Left lung (tissue), 10 donors: ENCODE measurements around the gene BCL11B. TPM values are rescaled to one million over a fixed set of nuclear protein-coding genes. Genes with fewer than 3 reads are reported as not detected.

ENCODE experiments used
- ATAC-seq: fragments of 200-7000 bp; cut with Tn5 transposase; one replicate; pipeline ENCODE4 v1.9.1; 2020; ENCODE audit warnings: moderate library complexity
- DNase-seq, 4 donors: peaks; one replicate each; pipeline ENCODE4 v3.0.0-alpha.2; 2013 to 2020
- H3K27ac ChIP-seq, 2 donors: fragments of 200-600 bp; sonication (generic) in 1 of 2; one replicate each; pipeline versions ENCODE4 v1.5.0 to v1.8.0; 2020 to 2021
- H3K27me3 ChIP-seq, 2 donors: fragments of 200-600 bp; sonication (generic) in 1 of 2; one replicate each; pipeline versions ENCODE4 v1.5.0 to v1.8.0; 2020 to 2021
- H3K36me3 ChIP-seq, 2 donors: fragments of 200-600 bp; sonication (generic) in 1 of 2; one replicate each; pipeline versions ENCODE4 v1.5.0 to v1.8.0; 2020 to 2021
- H3K4me1 ChIP-seq, 2 donors: fragments of 200-600 bp; one replicate each; pipeline ENCODE4 v1.8.0; 2021
- H3K4me3 ChIP-seq, 2 donors: fragments of 200-600 bp; sonication (generic) in 1 of 2; one replicate each; pipeline versions ENCODE4 v1.5.0 to v1.8.0; 2020 to 2021; ENCODE audit warnings: mild to moderate bottlenecking in 1 of 2
- H3K9me3 ChIP-seq, 2 donors: fragments of 200-600 bp; sonication (generic) in 1 of 2; one replicate each; pipeline versions ENCODE4 v1.5.0 to v1.8.0; 2020 to 2021
- CTCF ChIP-seq, 2 donors: fragments of 200-600 bp; sonication (generic) in 1 of 2; IDR thresholded peaks; one replicate each; pipeline versions ENCODE4 v1.5.0 to v1.8.0; 2021; ENCODE audit warnings: antibody characterized with exemption in 2 of 2
- intact Hi-C, 2 donors: fragments of 100-400 bp; cut with DNase I; formaldehyde crosslinking; loops; one replicate each; pipeline versions ENCODE4 v1.11.2 to v1.14.2; 2022
- polyA plus RNA-seq, 6 donors: library from polyadenylated mRNA; unstranded; fragments of 120-200 nt; gene quantifications; one replicate each; pipeline ENCODE4 v1.2.1, GENCODE V29; 2013; ENCODE audit not compliant: insufficient read length in 6 of 6
- total RNA-seq, 2 donors: library from RNA; stranded (reverse); fragmentation: NEBNext Ultra II Directional; extraction: Animal tissue kit (Norgen Biotek cat#: 25700); gene quantifications; one replicate each; pipeline ENCODE4 v1.2.1, GENCODE V29; 2021
- donor health status: DM: no; HTN: yes; CAD: no.
- donor health status: DM: no; HTN: no; CAD: no.

Gene BCL11B
- total and polyA plus RNA-seq, 8 donors = 1.4 to 3.6 (median 3.2) TPM

DNA sequence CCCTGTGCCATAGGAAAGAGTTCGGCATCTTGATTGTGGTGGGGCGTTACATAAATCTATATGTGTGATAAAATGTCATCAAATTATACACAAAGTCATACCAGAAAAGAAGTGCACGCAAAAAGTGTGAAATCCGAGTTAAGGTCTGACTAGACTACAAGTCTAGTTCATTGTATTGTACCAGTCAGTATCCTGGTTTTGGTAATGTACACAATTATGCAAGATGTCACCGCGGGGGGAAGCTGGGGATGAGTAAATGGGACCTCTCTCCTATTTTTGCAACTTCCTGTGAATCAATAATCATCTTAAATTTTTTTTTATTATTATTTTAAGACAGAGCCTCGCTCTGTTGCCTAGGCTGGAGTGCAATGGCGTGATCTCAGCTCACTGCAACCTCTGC, 43.2 kb upstream of the BCL11B start:
- no peaks in the 10 kb centered on the region for H3K36me3 ChIP-seq
- DNase-seq (no peak), ATAC-seq (no peak)
- peaks cover 0 to 7% of the 10 kb centered on the region in 2 donors for H3K27me3 ChIP-seq
- no peak overlapping the region for H3K27ac ChIP-seq
- no peaks in the 10 kb centered on the region for H3K4me1 ChIP-seq
- H3K9me3 ChIP-seq = no peaks in the 10 kb centered on the region
- TF ChIP-seq CTCF (IDR thresholded peaks at IDR 0.05) = no peak
- H3K4me3 ChIP-seq = no peak overlapping the region
- intact Hi-C loops = no loop called here

GRCh38 chr14:99314623-99315022, 42.6 kb upstream of the BCL11B start:
- intact Hi-C loops = no loop called here
- Histone ChIP-seq H3K27me3 (peaks cover 0 to 1% of the 10 kb centered on the region in 2 donors), H3K9me3 (no peaks in the 10 kb centered on the region), H3K4me3 (no peak overlapping the region), H3K4me1 (no peaks in the 10 kb centered on the region), H3K36me3 (no peaks in the 10 kb centered on the region), H3K27ac (no peak overlapping the region)
- no peak for TF ChIP-seq CTCF (IDR thresholded peaks at IDR 0.05)
- ATAC-seq (no peak), DNase-seq (no peak)

DNA sequence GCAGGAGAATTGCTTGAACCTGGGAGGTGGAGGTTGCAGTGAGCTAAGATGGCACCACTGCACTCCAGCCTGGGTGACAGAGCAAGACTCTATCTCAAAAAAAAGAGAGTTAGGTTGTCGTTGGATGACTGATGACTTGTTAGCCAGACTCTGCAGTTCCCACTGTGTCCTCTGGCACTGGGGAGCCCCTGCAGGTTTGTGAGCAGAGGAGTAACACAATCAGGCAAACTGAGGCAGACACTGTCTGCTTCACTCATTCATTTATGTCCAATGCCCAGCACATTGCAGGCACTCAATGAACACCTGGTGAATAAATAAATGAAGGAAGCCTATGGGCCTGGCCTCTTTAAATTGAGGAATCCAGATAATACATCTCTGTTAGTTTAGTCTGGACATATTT, 41.2 kb upstream of the BCL11B start:
- no peak for TF ChIP-seq CTCF (IDR thresholded peaks at IDR 0.05)

GRCh38 chr14:99312106-99312505, 40.1 kb upstream of the BCL11B start:
- H3K4me3 ChIP-seq = no peak overlapping the region
- intact Hi-C loops = no loop called here
- DNase-seq (no peak), ATAC-seq (no peak)
- no peaks in the 10 kb centered on the region for H3K9me3 ChIP-seq
- H3K27me3 ChIP-seq = no peaks in the 10 kb centered on the region
- H3K36me3 ChIP-seq = no peaks in the 10 kb centered on the region
- H3K4me1 ChIP-seq = no peaks in the 10 kb centered on the region
- no peak for TF ChIP-seq CTCF (IDR thresholded peaks at IDR 0.05)
- no peak overlapping the region for H3K27ac ChIP-seq

More for the DNA sequence above, 41.2 kb upstream of the BCL11B start:
- DNase-seq = no peak
- no peaks in the 10 kb centered on the region for H3K27me3 ChIP-seq
- ATAC-seq = no peak
- no peaks in the 10 kb centered on the region for H3K36me3 ChIP-seq
- no peaks in the 10 kb centered on the region for H3K4me1 ChIP-seq
- H3K27ac ChIP-seq = no peak overlapping the region
- H3K9me3 ChIP-seq = no peaks in the 10 kb centered on the region
- intact Hi-C loops = no loop called here
- H3K4me3 ChIP-seq = no peak overlapping the region

DNA sequence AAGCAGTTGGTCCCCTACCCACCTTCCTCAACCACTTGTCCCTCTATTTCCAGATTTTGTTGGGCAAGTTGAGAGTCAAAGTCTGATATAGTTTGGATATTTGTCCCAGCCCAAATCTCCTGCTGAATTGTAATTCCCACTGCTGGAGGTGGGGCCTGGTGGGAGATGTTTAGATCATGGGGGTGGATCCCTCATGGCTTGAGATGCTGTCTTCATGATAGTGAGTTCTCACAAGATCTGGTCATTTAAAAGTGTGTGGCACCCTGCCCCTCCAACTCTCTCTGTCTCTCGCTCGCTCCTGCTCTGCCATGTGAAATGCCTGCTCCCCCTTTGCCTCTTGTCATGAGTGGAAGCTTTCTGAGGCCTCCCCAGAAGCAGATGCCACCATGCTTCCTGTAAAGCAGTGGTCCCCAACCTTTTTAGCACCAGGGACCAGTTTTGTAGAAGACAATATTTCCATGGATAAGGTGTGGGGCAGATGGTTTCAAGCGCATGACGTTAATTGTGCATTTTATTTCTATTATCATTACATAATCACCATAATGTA, 37.3 kb upstream of the BCL11B start:
- intact Hi-C loops = no loop called here
- Histone ChIP-seq H3K27me3 (no peaks in the 10 kb centered on the region), H3K9me3 (no peaks in the 10 kb centered on the region), H3K36me3 (no peaks in the 10 kb centered on the region), H3K4me3 (no peak overlapping the region), H3K27ac (no peak overlapping the region), H3K4me1 (no peaks in the 10 kb centered on the region)
- TF ChIP-seq CTCF (IDR thresholded peaks at IDR 0.05) = no peak
- ATAC-seq (no peak), DNase-seq (no peak)
